SK-N-MC (cell line): ENCODE results near the gene IGF1R.

ENCODE experiments used
- EZH2 ChIP-seq: fragments of 200-600 bp; sonication (generic); IDR thresholded peaks from one replicate; pipeline ENCODE4 v1.6.1; 2017; ENCODE audit warnings: antibody characterized with exemption
- FOXP2 ChIP-seq: optimal IDR thresholded peaks from 2 replicates; pipeline ENCODE3; 2011; ENCODE audit warnings: mild to moderate bottlenecking, moderate library complexity; ENCODE audit not compliant: insufficient read depth; ENCODE audit errors: extremely low read length, control extremely low read depth
- POLR2AphosphoS5 ChIP-seq: IDR thresholded peaks from 2 replicates; pipeline ENCODE4 v1.6.1; 2012; ENCODE audit warnings: mild to moderate bottlenecking, low read depth, low read length, borderline replicate concordance

DNA sequence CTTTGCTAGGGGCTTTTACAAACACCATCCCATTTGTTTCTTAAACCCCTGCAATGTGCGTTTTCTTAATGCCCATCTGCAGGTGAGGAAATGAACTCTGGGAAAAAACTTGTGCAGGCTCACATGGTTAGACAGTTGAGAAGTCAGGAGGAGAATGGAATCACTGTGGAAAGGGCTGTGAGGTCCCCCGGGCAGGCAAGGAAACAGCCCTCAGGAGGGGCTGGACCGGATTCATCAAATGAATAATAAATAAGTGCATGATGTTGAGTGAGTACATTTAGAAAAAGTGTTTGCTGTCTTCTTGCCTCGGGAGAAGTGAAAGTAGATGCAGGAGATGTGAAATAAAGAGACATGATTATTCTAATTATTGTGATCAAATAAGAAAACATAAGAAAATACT, 282.7 kb downstream of the IGF1R start:
- no peak for TF ChIP-seq EZH2
- TF ChIP-seq POLR2AphosphoS5, result no peak
- TF ChIP-seq FOXP2, result no peak
